Testis (tissue), 3 donors: ENCODE results near the gene SLC7A5. TPM values are rescaled to one million over a fixed set of nuclear protein-coding genes. Genes with fewer than 3 reads are reported as not detected.
"Not testable (repeated sequence)": the region's sequence is repeated elsewhere in the genome, so short reads cannot be mapped to it uniquely, and the experiment has no call there.

Source experiments
- DNase-seq: peaks from one replicate; pipeline ENCODE4 v3.0.0-alpha.2; 2019
- H3K27ac ChIP-seq, 2 donors: fragments of 200-600 bp; sonication (generic); one replicate each; pipeline ENCODE4 v1.5.1; 2019
- H3K27me3 ChIP-seq: fragments of 200-600 bp; sonication (generic); one replicate; pipeline ENCODE4 v1.5.1; 2019
- H3K36me3 ChIP-seq: fragments of 200-600 bp; sonication (generic); one replicate; pipeline ENCODE4 v1.5.1; 2017; ENCODE audit warnings: low read depth; ENCODE audit errors: missing control alignments
- H3K4me1 ChIP-seq: fragments of 200-600 bp; sonication (generic); one replicate; pipeline ENCODE4 v1.5.1; 2019
- H3K4me3 ChIP-seq, 2 donors: fragments of 200-600 bp; sonication (generic); one replicate each; pipeline ENCODE4 v1.5.1; 2017 to 2019
- H3K9me3 ChIP-seq: fragments of 200-600 bp; sonication (generic); one replicate; pipeline ENCODE4 v1.5.1; 2017
- CTCF ChIP-seq, 3 experiments: fragments of 450-650 bp in 2 of 3; fragments of 200-600 bp in 1 of 3; sonication (generic) in 1 of 3; IDR thresholded peaks; one replicate each; pipeline ENCODE4 v1.5.1; 2016 to 2019; ENCODE audit warnings: antibody characterized with exemption in 3 of 3, mild to moderate bottlenecking in 2 of 3, moderate library complexity in 1 of 3
- POLR2A ChIP-seq: fragments of 450-650 bp; IDR thresholded peaks from one replicate; pipeline ENCODE4 v1.6.1; 2017; ENCODE audit warnings: antibody characterized with exemption, mild to moderate bottlenecking, moderate library complexity
- WGBS, 2 donors: methylation state at CpG; one replicate each; pipeline ENCODE4 v1.1.5; 2018; 5-methylcytosine and 5-hydroxymethylcytosine counted together
- intact Hi-C: fragments of 100-400 bp; cut with DNase I; formaldehyde crosslinking; loops from one replicate; pipeline ENCODE4 v1.15.1; 2023; ENCODE audit warnings: low total_unique reads
- polyA plus RNA-seq: library from polyadenylated mRNA; stranded (reverse); fragments of 350-450 nt; fragmentation: Illumina TruSeq; extraction: RNeasy Lipid Tissue Mini Kit (QIAGEN cat#74804); gene quantifications from one replicate; pipeline ENCODE4 v1.2.3, GENCODE V29; 2014; ENCODE audit warnings: low read depth, low replicate concordance; ENCODE audit not compliant: insufficient read depth
- total RNA-seq, 2 donors: library from RNA; depleted of rRNA; stranded (reverse); fragments of >200 nt; gene quantifications; one replicate each; pipeline ENCODE4 v1.2.3, GENCODE V29; 2016

SLC7A5 gene
- total and polyA plus RNA-seq, 3 donors from 2014 or later, result 179 to 290 (median 263) TPM

DNA sequence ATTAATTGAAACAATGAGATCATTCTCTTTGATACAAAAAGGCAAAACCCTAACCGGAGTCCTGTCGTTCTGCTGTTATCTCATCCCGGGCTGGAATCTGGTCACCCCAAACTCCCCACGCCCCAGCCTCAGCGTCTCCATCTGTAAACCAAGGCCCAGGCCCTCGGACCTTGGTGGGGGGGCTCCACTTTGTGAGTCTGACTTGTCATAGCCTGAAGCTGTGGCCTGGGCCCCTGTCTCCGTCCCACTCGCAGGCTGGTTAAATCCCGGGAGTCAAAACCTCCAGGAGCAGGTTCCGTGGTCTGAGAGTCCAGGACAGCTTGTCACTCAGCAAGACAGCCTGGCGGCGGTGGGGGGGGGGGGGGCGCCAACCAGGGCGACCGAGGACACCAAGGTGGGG lies 50.0 kb downstream of the SLC7A5 start:
- Histone ChIP-seq H3K4me3 (no peak overlapping the region), H3K27me3 (no peaks in the 10 kb centered on the region), H3K36me3 (no peaks in the 10 kb centered on the region), H3K4me1 (no peaks in the 10 kb centered on the region), H3K9me3 (no peaks in the 10 kb centered on the region), H3K27ac (no peak overlapping the region)
- WGBS, 2 donors, result 78 to 91% methylated on average over 6 to 14 of the region's 15 CpGs
- TF ChIP-seq CTCF (IDR thresholded peaks at IDR 0.05), result no peak
- no peak for TF ChIP-seq POLR2A
- intact Hi-C loops, result no loop called here
- DNase-seq, result no peak

DNA sequence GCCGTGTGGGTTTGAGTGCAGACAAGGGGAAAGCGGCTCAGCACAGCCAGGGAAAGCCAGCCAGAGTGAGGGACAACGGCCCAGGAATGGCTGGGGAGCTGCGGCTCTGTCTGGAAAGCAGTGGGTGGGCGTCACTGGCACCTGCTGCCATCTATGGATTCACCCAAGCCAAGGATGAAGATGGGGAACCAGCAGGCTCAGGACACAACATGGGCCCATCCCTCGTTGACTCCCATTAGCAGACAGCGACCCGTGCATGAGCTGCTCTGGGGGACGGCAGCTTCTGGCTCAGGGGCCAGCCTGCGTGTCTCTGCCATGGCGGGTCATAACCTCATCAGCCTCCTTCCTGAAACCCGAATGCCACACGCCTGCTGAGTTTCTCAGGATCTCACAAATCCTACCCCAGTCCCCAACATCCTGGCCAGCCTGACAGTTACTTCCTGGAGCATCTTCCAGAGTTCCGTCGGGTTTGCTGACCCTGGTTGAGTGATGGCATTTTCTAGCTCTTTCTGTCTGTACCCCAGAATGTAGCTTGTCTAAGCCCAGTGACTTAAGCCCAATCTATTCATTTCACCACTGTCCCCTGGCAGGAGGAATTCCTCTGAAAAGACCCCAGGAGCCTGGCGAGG lies 50.7 kb downstream of the SLC7A5 start:
- H3K4me3 ChIP-seq, result no peak overlapping the region
- 91 to 93% methylated on average over 12 to 16 of the region's 16 CpGs for WGBS, 2 donors
- no peak overlapping the region for H3K27ac ChIP-seq
- TF ChIP-seq POLR2A (no peak), CTCF (IDR thresholded peaks at IDR 0.05) (no peak)
- no peaks in the 10 kb centered on the region for H3K4me1 ChIP-seq
- intact Hi-C loops, result no loop called here
- no peak for DNase-seq
- H3K36me3 ChIP-seq, result no peaks in the 10 kb centered on the region
- no peaks in the 10 kb centered on the region for H3K27me3 ChIP-seq
- no peaks in the 10 kb centered on the region for H3K9me3 ChIP-seq

- intact Hi-C loops, result no loop called here
- TF ChIP-seq CTCF (IDR thresholded peaks at IDR 0.05), result no peak
- TF ChIP-seq POLR2A, result no peak
- 95 to 96% methylated on average over 8 of the region's 8 CpGs for WGBS, 2 donors
Measured at GRCh38 chr16:87817910-87818309, 51.4 kb downstream of the SLC7A5 start.

DNA sequence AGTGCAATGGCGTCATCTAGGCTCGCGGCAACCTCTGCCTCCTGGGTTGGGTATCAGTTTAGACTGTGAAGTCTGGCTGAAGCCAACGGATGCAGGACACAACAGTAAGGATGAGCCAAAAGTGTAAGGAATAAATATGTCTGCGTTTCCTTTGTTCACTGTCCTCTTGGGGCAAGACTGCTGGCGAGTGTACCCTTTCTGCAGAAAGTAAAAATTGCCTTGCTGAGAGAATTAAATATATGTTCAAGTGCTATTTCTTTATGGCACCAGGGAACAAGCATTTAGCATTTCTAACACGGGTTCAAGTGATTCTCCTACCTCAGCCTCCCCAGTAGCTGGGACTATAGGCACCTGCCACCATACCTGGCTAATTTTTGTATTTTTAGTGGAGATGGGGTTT lies 51.9 kb downstream of the SLC7A5 start:
- DNase-seq, H3K4me3 ChIP-seq, H3K9me3 ChIP-seq, H3K36me3 ChIP-seq, intact Hi-C loops, H3K27me3 ChIP-seq, H3K27ac ChIP-seq, H3K4me1 ChIP-seq: not testable (repeated sequence)
- 95 to 96% methylated on average over 7 of the region's 7 CpGs for WGBS, 2 donors

More at GRCh38 chr16:87817910-87818309, 51.4 kb downstream of the SLC7A5 start:
- H3K9me3 ChIP-seq, result no peaks in the 10 kb centered on the region
- no peak overlapping the region for H3K27ac ChIP-seq
- no peaks in the 10 kb centered on the region for H3K27me3 ChIP-seq
- no peaks in the 10 kb centered on the region for H3K4me1 ChIP-seq
- no peak for DNase-seq
- H3K36me3 ChIP-seq, result no peaks in the 10 kb centered on the region
- H3K4me3 ChIP-seq, result no peak overlapping the region

GRCh38 chr16:87816507-87817100 lies 52.7 kb downstream of the SLC7A5 start:
- TF ChIP-seq POLR2A (no peak), CTCF (IDR thresholded peaks at IDR 0.05) (no peak)
- WGBS, 2 donors, result 80 to 88% methylated on average over 11 of the region's 11 CpGs
- Histone ChIP-seq H3K27ac (no peak overlapping the region), H3K36me3 (no peaks in the 10 kb centered on the region), H3K4me3 (no peak overlapping the region), H3K27me3 (no peaks in the 10 kb centered on the region), H3K4me1 (no peaks in the 10 kb centered on the region), H3K9me3 (no peaks in the 10 kb centered on the region)
- intact Hi-C loops, result no loop called here
- no peak for DNase-seq
